ENCODE data around the gene DGKH. TPM values are rescaled to one million over a fixed set of nuclear protein-coding genes. Genes with fewer than 3 reads are reported as not detected.

DGKH gene
- total RNA-seq, 2 experiments from 2014 or later: 15.2 to 15.8 TPM

DNA sequence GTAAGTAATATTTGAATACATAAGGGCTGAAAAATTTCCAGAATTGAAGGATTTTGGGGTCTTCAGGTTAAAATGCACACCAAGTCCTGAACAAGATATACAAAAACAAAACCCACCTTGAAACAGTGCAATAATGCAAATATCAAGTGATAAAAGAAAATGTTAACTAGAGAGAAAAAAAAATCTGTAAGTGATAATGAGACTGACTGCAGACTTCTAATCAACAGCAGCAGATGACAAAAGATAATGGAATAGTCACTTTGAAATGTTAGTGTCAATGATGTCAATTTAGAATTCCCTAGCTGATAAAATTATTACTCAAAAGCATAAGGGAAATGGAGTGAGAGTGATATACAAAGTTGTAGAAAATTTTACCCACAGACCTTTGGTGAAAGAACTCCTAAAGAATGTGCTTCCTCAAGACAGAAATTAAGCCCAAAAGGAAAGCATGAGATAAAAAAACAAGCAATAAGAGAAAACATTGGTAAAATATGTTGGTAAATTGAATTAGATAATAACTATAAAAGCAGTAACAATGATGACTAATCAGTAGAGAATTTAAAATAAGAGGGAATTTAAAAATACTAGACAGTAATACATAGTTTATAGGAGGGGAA, 12.4 kb upstream of the DGKH start:
- H3K4me3 Mint-ChIP-seq: no peak overlapping the region
- H3K36me3 Mint-ChIP-seq (ENCODE audit: low read depth): no peaks in the 10 kb centered on the region
- intact Hi-C loops (cut with micrococcal nuclease): loop anchor here (5.0 kb wide), 1 partner anchor 74 kb away; the partner anchor contains the start of gene VWA8
- H3K27me3 Mint-ChIP-seq: peaks cover 2% of the 10 kb centered on the region
- ChIA-PET CTCF (no interaction called here), POLR2A (interaction anchor here (0.6 to 1.3 kb wide), 2 partner anchors 42 to 76 kb away, joined by 3 read pairs; no protein-coding TSS in a partner anchor)
- ATAC-seq (no peak), DNase-seq (no peak)
- H3K27ac Mint-ChIP-seq: no peak overlapping the region
- peaks cover 8% of the 10 kb centered on the region for H3K9me3 Mint-ChIP-seq
- TF ChIP-seq, protein P1, sequence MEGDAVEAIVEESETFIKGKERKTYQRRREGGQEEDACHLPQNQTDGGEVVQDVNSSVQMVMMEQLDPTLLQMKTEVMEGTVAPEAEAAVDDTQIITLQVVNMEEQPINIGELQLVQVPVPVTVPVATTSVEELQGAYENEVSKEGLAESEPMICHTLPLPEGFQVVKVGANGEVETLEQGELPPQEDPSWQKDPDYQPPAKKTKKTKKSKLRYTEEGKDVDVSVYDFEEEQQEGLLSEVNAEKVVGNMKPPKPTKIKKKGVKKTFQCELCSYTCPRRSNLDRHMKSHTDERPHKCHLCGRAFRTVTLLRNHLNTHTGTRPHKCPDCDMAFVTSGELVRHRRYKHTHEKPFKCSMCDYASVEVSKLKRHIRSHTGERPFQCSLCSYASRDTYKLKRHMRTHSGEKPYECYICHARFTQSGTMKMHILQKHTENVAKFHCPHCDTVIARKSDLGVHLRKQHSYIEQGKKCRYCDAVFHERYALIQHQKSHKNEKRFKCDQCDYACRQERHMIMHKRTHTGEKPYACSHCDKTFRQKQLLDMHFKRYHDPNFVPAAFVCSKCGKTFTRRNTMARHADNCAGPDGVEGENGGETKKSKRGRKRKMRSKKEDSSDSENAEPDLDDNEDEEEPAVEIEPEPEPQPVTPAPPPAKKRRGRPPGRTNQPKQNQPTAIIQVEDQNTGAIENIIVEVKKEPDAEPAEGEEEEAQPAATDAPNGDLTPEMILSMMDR (IDR thresholded peaks at IDR 0.05): no peak
- H3K4me1 Mint-ChIP-seq (ENCODE audit: low read depth): peaks cover 13% of the 10 kb centered on the region

DNA sequence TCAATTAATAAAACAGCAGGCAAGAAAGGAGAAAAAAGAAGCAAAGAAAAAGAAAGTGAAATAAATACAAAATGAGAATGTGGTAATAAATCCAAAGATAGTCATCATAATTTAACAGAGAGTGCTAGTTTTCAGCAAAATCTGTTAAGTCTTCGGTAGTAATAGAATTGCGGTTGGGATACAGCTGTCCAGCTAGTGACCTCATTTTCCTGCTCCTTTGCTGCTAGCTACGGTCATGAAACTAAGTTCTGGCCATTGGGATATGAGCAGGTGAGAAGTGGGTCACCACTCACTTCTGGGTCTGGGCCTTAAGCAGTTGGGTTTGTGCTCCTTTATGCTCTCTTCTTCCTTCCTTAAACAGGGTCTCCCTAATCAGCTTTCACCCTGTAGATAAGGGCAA, 11.7 kb upstream of the DGKH start:
- Mint-ChIP-seq H3K27ac (no peak overlapping the region), H3K4me3 (no peak overlapping the region), H3K27me3 (peaks cover 2% of the 10 kb centered on the region), H3K4me1 (ENCODE audit: low read depth) (peaks cover 16% of the 10 kb centered on the region), H3K36me3 (ENCODE audit: low read depth) (peaks cover 5% of the 10 kb centered on the region), H3K9me3 (peaks cover 8% of the 10 kb centered on the region)
- DNase-seq (no peak), ATAC-seq (no peak)
- intact Hi-C loops (cut with micrococcal nuclease): loop anchor here (5.0 kb wide), 1 partner anchor 74 kb away; the partner anchor contains the start of gene VWA8
- TF ChIP-seq, protein P1 (IDR thresholded peaks at IDR 0.05): no peak
- POLR2A ChIA-PET: no interaction called here
- CTCF ChIA-PET: no interaction called here

DNA sequence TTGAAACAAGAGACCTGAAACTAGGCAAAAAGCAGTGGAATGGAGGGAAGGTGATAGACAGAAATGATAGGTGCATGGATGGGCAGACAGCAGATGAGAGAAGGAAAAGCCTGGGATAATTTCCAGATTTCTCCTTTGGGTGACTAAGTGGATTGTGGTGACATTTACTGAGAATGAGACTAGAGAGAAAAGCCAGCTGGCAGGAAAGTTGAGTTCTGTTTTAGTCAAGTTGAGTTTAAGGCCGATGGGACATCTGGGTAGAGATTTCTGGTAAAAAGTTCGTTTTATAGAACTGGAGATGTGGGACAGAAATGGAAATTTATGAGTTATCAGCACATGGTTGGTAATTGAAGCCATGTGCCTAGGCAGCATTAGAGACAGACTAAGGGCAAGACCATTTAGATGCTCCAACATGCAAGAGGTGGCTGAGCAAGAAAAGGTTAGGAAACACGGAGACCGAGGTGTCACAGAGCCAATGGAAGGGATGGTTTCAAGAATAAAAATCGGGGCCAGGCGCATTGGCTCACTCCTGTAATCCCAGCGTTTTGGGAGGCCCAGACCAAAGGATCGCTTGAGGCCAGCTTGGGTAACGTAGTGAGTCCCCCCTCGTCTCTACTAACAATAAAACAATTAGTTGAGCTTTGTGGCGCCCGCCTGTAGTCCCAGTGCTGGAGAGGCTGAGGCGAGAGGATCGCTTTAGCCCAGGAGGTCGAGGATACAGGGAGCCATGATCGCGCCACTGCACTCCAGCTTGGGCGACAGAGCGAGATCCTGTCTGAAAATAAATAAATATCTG, 9.6 kb upstream of the DGKH start:
- ATAC-seq (no peak), DNase-seq (no peak)
- POLR2A ChIA-PET: interaction anchor here (0.7 to 1.2 kb wide), 3 partner anchors 9 to 241 kb away, joined by 3 to 5 read pairs (median 3); partner anchors contain the start of gene DGKH
- Mint-ChIP-seq H3K4me3 (peak overlapping the region; percentile 69), H3K36me3 (ENCODE audit: low read depth) (peaks cover 7% of the 10 kb centered on the region), H3K27me3 (peaks cover 2% of the 10 kb centered on the region), H3K9me3 (peaks cover 8% of the 10 kb centered on the region), H3K4me1 (ENCODE audit: low read depth) (peaks cover 26% of the 10 kb centered on the region), H3K27ac (no peak overlapping the region)
- TF ChIP-seq, protein P1 (IDR thresholded peaks at IDR 0.05): no peak
- intact Hi-C loops (cut with micrococcal nuclease): loop anchor here (5.0 kb wide), 1 partner anchor 77 kb away; the partner anchor contains the start of gene VWA8
- CTCF ChIA-PET: no interaction called here

DNA sequence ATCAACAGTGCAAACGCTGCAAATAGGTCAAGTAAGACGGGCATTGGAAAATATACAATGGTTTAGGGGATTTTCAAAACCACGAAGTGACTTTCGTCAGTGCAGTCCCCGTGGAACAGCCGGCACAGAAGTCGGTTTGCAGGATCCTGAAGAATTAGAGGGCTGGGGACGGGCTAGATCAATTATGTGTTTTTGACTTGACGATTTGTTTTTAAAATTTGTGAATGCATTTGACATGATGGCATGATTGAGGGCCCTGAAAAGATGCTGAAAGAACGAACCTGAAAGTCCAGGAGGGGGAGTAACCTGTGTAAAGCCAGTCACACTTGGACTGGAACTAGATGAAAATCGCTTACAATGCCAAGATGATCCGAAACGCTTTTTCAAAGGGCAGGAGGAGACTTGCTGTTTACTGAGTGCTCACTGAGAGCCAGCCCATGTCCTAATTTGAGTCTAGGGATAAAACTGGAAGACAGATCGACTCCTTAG, 8.9 kb upstream of the DGKH start:
- intact Hi-C loops (cut with micrococcal nuclease): loop anchor here (5.0 kb wide), 1 partner anchor 77 kb away; the partner anchor contains the start of gene VWA8
- Mint-ChIP-seq H3K4me3 (peak overlapping the region; percentile 69), H3K27ac (peak overlapping the region; percentile 50), H3K36me3 (ENCODE audit: low read depth) (peaks cover 7% of the 10 kb centered on the region), H3K9me3 (peaks cover 8% of the 10 kb centered on the region), H3K27me3 (peaks cover 2% of the 10 kb centered on the region), H3K4me1 (ENCODE audit: low read depth) (peaks cover 26% of the 10 kb centered on the region)
- DNase-seq: peak; percentile 21
- TF ChIP-seq, protein P1 (IDR thresholded peaks at IDR 0.05): no peak
- CTCF ChIA-PET: no interaction called here
- POLR2A ChIA-PET: interaction anchor here (0.7 to 1.2 kb wide), 3 partner anchors 8 to 241 kb away, joined by 3 to 5 read pairs (median 3); partner anchors contain the start of gene DGKH
- peak; percentile 10 for ATAC-seq
